ENCODE results near the gene MDFI. TPM values are rescaled to one million over a fixed set of nuclear protein-coding genes. Genes with fewer than 3 reads are reported as not detected.

The MDFI gene
- total and polyA plus RNA-seq, 4 donors: 0.24 to 2.8 (median 0.50) TPM; not detected in 1

DNA sequence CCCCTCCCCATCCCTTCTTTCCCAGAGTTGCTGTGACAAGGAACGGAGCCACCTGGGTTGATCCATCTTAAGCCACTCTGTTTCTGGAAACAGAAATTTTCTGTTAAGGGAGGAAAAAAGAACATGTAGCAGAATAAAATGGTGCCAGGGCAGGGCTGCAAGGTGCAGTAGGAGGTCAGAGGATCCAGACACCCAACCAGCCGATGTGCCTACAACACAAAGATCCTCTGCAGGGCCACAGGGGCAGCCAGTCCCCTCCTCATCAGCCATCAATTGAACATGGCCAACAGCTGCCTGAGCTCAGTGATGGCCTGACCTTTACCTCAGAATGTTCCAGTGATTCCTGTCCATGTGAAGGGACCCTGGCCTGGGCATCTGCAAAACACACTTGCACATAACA is 11.9 kb downstream of the MDFI start:
- no peak for DNase-seq (ENCODE audit: low spot score)
- Histone ChIP-seq H3K36me3 (ENCODE audit: control insufficient read depth in 4 of 4, insufficient read depth in 3 of 4, low read depth in 1 of 4, low read length in 3 of 4) (no peaks in the 10 kb centered on the region), H3K9me3 (ENCODE audit: control insufficient read depth in 4 of 4, low read length in 3 of 4) (no peaks in the 10 kb centered on the region), H3K27ac (ENCODE audit: low read depth in 1 of 2, low read length in 2 of 2) (no peak overlapping the region), H3K4me3 (ENCODE audit: low read depth in 1 of 3, low read length in 3 of 3) (no peak overlapping the region), H3K9ac (ENCODE audit: low read depth in 1 of 2, low read length in 2 of 2) (no peak overlapping the region), H3K27me3 (ENCODE audit: control insufficient read depth in 4 of 4, insufficient read depth in 4 of 4, low read length in 3 of 4) (no peaks in the 10 kb centered on the region), H3K4me1 (ENCODE audit: control insufficient read depth in 4 of 4, insufficient read depth in 4 of 4, low read length in 3 of 4) (no peaks in the 10 kb centered on the region)
- WGBS: 89% methylated on average over 2 of the region's 2 CpGs
- TF ChIP-seq SP1 (IDR thresholded peaks at IDR 0.05) (no peak), FOXA1 (IDR thresholded peaks at IDR 0.05) (no peak), YY1 (IDR thresholded peaks at IDR 0.05) (no peak), RAD21 (IDR thresholded peaks at IDR 0.05) (no peak), HNF4A (conservative IDR thresholded peaks at IDR 0.05) (no peak), RXRA (IDR thresholded peaks at IDR 0.05) (no peak), TAF1 (conservative IDR thresholded peaks at IDR 0.05) (no peak), EGR1 (IDR thresholded peaks at IDR 0.05; ENCODE audit: low read depth in 2 of 2) (no peak), GABPA (IDR thresholded peaks at IDR 0.05 in 1 of 2, conservative IDR thresholded peaks at IDR 0.05 in 1 of 2) (no peak)
- TF ChIP-seq, protein P1, sequence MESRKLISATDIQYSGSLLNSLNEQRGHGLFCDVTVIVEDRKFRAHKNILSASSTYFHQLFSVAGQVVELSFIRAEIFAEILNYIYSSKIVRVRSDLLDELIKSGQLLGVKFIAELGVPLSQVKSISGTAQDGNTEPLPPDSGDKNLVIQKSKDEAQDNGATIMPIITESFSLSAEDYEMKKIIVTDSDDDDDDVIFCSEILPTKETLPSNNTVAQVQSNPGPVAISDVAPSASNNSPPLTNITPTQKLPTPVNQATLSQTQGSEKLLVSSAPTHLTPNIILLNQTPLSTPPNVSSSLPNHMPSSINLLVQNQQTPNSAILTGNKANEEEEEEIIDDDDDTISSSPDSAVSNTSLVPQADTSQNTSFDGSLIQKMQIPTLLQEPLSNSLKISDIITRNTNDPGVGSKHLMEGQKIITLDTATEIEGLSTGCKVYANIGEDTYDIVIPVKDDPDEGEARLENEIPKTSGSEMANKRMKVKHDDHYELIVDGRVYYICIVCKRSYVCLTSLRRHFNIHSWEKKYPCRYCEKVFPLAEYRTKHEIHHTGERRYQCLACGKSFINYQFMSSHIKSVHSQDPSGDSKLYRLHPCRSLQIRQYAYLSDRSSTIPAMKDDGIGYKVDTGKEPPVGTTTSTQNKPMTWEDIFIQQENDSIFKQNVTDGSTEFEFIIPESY (IDR thresholded peaks at IDR 0.05): no peak
- TF ChIP-seq, protein P2, sequence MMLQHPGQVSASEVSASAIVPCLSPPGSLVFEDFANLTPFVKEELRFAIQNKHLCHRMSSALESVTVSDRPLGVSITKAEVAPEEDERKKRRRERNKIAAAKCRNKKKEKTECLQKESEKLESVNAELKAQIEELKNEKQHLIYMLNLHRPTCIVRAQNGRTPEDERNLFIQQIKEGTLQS (IDR thresholded peaks at IDR 0.05): no peak

DNA sequence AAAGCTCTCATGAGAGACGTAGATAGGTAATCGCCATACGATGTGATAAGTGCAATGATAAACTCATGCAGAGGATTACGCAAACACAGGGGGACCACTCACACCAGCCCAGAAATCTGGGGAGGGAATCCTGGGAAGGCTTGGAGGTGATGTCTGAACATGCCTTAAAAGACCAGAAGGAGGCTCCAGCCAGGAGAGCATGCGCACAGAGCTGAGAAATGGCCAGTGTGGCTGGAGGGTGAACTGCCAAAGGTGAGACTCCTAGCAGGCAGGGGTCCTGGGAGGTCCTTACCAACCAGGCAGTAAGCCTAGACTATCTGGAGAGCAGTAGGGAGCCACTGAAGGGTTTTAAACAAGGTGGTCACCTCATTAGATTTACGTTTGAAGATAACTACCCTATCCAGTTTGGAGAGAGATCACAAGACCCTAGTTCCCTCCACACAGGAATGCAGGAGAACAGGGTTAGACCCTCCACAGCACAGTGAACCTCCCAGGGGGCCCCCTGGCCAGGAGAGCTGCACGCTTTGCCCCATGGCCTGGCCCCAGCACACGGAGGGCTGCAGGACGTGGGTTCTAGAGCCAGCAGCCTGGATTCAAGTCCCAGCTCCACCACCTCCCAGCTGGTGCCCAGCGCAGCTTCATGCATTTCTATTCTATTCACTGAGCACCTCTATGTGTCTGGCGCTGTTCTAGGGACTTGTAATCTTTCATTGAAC is 13.1 kb downstream of the MDFI start:
- Histone ChIP-seq H3K9me3 (ENCODE audit: control insufficient read depth in 4 of 4, low read length in 3 of 4) (no peaks in the 10 kb centered on the region), H3K27ac (ENCODE audit: low read depth in 1 of 2, low read length in 2 of 2) (no peak overlapping the region), H3K27me3 (ENCODE audit: control insufficient read depth in 4 of 4, insufficient read depth in 4 of 4, low read length in 3 of 4) (no peaks in the 10 kb centered on the region), H3K36me3 (ENCODE audit: control insufficient read depth in 4 of 4, insufficient read depth in 3 of 4, low read depth in 1 of 4, low read length in 3 of 4) (no peaks in the 10 kb centered on the region), H3K4me3 (ENCODE audit: low read depth in 1 of 3, low read length in 3 of 3) (no peak overlapping the region), H3K4me1 (ENCODE audit: control insufficient read depth in 4 of 4, insufficient read depth in 4 of 4, low read length in 3 of 4) (no peaks in the 10 kb centered on the region), H3K9ac (ENCODE audit: low read depth in 1 of 2, low read length in 2 of 2) (no peak overlapping the region)
- no peak for DNase-seq (ENCODE audit: low spot score)
- TF ChIP-seq HNF4G (IDR thresholded peaks at IDR 0.05) (no peak), YY1 (IDR thresholded peaks at IDR 0.05) (no peak), RXRA (IDR thresholded peaks at IDR 0.05) (no peak), HNF4A (conservative IDR thresholded peaks at IDR 0.05) (no peak), SP1 (IDR thresholded peaks at IDR 0.05) (no peak), EGR1 (IDR thresholded peaks at IDR 0.05; ENCODE audit: low read depth in 2 of 2) (no peak), RAD21 (IDR thresholded peaks at IDR 0.05) (no peak), NR2F2 (IDR thresholded peaks at IDR 0.05) (no peak), MAX (IDR thresholded peaks at IDR 0.05) (no peak), TAF1 (conservative IDR thresholded peaks at IDR 0.05) (no peak), GABPA (IDR thresholded peaks at IDR 0.05 in 1 of 2, conservative IDR thresholded peaks at IDR 0.05 in 1 of 2) (no peak)
- TF ChIP-seq, protein P1 (IDR thresholded peaks at IDR 0.05): no peak
- TF ChIP-seq, protein P2 (IDR thresholded peaks at IDR 0.05): no peak
- TF ChIP-seq, protein P3, sequence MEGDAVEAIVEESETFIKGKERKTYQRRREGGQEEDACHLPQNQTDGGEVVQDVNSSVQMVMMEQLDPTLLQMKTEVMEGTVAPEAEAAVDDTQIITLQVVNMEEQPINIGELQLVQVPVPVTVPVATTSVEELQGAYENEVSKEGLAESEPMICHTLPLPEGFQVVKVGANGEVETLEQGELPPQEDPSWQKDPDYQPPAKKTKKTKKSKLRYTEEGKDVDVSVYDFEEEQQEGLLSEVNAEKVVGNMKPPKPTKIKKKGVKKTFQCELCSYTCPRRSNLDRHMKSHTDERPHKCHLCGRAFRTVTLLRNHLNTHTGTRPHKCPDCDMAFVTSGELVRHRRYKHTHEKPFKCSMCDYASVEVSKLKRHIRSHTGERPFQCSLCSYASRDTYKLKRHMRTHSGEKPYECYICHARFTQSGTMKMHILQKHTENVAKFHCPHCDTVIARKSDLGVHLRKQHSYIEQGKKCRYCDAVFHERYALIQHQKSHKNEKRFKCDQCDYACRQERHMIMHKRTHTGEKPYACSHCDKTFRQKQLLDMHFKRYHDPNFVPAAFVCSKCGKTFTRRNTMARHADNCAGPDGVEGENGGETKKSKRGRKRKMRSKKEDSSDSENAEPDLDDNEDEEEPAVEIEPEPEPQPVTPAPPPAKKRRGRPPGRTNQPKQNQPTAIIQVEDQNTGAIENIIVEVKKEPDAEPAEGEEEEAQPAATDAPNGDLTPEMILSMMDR (IDR thresholded peaks at IDR 0.05; ENCODE audit: low read depth, low read length, missing input control): no peak
- 77% methylated on average over 11 of the region's 11 CpGs for WGBS

Data from liver (tissue), 9 donors.